NCI-H345 treated with DMSO at 0.1 percent for 48 hours (cell line): ENCODE results near the gene MGAT1.

ENCODE experiments used
- DNase-seq: peaks from one replicate; lab custom pipeline; 2025; ENCODE audit not compliant: unreplicated experiment; lab: John Stamatoyannopoulos, UW

The MGAT1 gene

DNA sequence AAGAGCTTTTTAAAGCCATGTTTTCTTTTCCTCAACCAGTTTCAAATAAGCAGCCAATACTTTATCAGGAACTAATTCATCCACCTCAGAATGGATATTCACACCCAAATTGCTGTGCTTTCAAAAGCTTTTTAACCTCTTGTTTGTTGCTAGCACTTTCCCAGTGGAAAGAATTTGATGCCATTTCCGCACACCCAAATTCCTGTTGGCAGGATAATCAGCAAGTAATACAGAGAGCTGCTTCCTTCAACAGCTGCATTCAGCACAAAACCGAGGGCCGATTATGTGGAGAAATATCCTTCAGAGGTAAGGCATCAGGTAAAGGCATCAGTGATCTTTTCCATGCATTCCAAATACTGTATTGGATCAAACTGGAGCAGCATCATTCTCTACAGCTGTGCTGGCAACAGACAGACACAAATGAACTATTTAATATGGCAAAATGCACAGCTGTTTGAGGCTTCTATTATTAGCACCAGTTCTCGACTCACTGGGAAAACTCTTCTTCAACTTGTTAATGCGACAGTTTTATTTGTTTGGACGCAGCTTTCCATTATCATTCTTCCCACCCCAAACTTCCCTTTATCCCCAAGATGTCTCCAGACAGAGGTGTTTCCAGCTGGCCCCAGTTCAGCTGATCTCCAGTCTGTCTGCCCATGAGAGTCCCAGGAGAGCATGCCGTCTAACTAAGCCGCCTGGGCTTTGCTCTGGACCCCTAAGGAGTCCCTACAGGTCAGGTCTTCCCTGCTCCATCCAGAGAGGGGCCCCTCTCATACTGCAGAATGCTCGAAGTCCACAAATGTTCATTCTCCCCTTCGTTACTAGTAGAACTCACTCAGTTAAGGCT is 22.2 kb upstream of the MGAT1 start:
- no peak for DNase-seq

DNA sequence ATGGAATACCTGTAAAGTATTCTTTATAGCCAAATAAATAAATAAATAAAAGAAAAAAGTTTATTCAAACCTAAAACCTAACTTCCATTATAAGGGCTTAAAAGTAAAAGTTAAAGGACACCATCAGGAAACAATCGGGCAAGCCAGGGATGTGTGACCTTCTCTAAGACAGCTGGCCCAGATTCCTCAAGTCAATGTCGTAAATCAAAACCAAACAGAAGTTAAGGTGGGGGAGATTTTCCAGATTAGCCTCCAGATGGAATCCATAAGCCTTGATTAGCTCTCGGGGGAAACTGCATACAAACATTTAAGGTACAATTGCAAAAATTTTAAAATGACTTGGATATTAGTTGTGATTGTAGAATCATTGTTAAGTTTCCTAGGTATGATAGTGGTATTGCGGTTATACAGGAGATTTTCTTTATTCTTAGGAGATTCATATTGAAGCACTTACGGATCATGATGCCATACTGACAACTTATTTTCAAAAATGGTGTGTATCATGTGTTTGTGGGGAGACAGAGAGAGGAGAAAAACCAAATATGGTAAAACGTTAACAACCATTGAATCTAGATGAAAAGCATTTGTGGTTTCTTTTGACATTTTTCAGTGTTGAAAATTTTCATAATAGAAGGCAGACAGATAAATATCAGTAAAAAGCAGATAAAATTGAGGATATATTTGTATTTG is 21.5 kb upstream of the MGAT1 start:
- no peak for DNase-seq

- no peak for DNase-seq
Measured at GRCh38 chr5:180823346-180823745, 20.7 kb upstream of the MGAT1 start.

GRCh38 chr5:180821538-180821937 is 18.9 kb upstream of the MGAT1 start:
- no peak for DNase-seq

GRCh38 chr5:180820788-180821321 is 18.2 kb upstream of the MGAT1 start:
- no peak for DNase-seq

DNA sequence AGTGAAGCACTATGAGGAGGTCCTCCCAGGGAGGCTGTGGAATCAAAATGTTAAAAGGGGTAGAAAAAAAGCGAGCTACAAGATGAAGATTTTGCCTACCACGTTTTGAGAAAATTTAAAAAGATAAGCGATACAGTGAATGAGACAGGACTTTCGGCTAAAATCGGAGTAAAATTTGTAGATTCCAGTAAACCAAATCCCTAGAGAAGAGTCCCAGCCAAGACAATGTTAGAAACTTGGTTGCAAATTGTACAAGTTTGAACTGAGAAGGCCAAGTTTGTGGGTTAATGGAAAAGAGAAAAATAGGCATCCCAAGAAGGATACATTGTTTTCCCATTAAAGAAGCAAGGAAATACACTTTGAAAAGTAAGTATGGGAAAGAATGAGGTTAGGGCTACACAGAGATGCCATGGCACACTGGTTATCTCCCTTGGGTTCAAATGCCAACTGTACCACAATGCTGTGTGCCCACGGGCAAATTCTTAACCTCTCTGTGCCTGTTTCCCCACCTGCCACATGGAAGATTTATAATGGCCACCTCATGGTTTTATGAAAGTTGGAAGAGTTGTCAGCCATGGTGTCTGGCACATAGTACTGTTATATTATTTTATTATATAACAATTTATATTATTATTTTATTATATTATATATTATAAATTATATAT is 16.2 kb upstream of the MGAT1 start:
- DNase-seq: no peak

GRCh38 chr5:180817893-180818674 is 15.5 kb upstream of the MGAT1 start:
- DNase-seq: no peak

DNA sequence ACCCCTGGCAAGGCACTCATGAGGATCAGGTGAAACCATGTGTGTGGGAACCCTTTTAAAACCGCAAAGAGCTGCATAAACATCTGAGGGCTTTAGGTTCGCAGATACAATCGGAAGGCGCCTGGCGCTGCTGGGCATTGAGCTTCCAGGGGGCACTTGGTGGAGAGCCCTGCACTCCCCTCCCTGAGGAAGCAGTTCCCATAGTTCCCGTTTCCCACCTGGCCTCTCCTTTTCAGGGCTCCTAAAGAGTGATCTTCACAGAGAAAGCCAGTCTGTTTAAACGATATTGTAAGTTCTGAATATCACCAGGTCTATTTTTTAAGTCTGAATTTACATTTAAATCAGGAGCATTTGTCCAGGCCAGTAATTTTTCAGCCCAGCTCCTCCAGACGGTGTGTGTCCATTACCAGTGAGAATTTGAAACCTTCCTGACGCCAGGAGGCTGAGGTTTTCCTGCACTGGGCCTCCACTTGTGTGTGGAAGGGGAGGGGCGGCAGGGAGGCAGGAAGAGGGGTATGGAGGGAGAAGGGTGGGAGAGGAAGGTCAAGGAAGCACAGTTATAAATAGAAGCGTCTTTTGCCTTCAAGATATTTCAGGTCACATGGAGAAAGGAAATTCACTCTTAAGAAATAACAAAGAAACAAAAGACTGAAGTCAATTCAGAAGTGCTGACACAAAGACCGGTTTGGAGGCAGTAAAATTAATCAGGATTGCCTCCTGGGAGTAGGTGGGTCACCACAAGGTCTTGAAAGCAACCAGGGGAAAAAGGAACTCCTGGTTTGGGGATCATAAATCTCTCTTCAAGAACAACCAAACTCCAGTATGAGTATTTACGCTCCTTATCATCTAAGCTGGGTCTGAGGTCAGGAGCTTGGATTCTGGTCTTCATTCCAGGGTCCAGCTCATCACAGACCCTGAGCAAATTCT is 14.3 kb upstream of the MGAT1 start:
- DNase-seq: no peak

DNA sequence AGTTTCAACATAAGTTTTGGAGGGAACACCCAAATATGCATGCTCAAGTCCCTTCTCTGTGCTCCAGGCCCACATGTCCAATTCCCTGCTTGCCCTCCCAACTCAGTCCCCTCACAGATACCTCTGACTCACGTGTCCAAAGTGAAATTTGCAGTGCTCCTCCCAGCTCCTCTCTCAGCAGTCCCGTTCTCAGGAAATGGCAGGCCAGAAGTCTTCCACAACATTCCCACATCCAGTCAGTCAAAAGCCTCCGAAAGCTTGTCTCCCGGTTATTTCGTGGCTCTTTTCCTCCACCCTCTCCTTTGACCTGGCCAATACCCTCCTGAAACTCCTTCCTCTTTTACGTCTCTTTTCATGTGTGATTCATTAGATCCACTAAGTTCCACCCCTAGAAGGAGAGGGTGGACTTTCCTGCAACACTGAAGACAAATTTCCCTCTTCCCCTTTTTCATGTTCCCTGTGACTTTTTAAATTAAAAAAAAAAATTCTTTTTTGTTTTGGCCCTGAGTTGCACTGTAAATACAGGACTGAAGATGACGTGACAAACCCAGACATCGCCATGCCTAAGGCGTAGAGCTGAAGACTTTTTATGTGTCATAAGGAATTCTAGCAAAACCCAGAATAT is 12.8 kb upstream of the MGAT1 start:
- DNase-seq: no peak

GRCh38 chr5:180813420-180813819 is 10.8 kb upstream of the MGAT1 start:
- DNase-seq: no peak

DNA sequence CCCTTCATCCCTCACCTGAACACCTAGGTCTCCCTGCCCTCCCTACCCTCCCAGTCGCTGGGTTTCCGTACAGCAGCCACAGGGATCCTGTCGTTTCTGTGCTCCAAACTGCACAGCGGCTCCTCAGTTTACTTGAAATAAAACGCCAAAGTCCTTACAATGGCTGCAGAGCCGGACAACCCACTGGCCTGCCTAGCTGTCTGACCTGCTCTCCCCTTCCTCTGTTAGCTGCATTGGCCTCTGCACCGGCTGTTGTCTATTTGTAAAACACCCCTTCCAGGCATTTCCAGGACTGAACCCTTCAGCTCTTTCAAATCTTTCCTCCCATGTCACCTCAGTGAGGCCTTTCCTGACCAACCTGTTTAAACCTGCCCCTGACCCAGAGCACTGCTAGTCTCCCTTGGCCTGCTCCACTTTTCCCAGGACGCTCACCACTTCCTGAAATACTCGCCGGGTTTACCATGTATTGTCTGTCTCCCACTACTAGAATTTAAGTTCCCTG is 9.1 kb upstream of the MGAT1 start:
- DNase-seq: no peak

DNA sequence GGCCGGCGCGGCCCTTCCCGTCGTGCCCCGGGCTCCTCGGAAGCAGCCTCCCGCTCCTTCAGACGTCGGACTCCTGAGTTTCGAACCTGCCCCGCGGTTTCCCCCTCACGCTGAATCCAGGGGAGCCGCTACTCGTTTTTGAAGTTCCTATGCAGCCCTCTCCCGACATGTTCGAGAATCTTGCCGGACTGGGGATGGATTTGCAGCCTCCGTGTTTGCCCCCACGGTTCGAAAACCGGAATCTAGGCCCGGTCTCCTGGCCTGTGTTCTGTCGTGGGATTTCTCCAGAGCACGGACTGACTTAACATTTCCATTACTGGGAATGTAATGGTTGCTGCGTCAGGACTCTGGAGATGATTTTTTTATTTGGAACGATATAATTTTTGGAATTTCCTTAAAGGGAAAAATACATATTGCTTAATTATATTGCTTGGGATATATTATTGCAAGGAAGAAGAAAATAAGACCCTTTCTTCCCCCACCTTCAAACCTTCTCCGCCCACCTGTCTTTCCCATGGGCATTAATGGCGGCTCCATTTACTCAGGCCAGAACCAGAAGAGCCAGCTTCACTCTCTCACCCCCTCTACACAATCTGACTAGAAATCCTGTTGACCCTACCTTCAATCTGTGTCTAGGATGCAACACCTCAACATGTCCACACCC is 8.5 kb upstream of the MGAT1 start:
- no peak for DNase-seq

- DNase-seq: peak; percentile 91
Measured at GRCh38 chr5:180810210-180810958, 7.8 kb upstream of the MGAT1 start.

DNA sequence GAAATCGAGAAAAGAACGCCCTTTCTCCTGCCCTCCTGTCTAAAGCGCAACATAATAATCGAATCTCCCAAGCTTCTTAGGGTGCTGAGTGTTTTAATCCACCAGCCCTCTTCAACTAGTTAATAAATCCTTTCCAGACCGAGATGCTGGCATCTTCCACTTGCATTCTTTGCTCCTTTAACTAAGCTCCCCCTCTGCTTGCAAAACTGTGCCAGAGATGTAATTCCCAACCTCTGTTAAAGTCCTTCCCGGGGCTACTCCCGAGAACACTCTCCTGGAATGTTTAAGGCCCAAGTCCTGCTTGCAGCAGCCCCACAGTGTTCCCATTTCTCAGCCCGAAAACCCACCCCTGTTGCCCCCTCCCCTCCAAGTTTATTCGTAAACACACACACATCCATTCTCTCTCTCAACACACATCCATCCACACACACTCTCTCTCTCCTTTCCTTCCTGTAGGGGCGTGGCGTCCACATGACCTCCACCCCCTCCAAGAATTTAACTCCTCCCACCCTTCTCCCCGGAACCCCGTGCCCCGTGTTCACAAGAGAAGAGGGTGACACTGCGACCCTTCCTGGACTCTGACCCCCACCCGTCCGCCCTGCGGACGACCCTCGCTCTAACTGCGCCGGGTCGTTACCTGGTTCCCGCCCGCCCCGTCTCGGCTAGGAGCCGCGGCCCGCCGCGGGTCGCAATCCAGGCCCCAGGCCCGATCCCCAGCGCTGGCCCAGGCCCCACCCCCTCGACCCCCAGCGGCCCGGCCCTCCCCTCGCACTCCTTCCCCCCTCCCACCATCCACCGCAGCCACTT is 7.0 kb upstream of the MGAT1 start:
- DNase-seq: peak; percentile 78

DNA sequence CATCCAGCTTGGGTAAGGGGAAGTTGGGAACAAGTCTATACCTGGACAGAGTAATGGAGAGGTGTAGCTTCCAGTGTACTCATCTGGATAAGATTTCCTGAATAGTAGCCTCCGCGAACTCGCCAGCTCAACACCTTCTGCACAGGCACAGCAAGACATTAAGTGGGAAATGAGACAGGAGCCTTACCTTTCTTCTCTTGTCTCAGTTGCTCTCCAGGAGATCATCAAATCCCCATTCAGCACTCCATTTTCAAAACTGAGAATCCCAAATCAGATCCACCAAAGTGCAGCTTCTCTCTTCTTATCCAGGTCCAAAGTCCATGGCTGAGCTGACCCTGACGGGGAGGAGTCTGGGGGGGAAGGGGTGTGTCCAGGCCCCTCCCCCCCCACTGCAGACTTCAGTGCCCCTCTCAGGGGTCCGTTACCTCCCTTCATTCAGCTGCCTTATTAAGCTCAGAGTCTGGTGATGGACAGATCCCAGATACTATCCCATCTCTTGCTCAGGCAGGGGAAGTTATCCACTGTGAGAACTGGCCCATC is 5.9 kb upstream of the MGAT1 start:
- no peak for DNase-seq

DNA sequence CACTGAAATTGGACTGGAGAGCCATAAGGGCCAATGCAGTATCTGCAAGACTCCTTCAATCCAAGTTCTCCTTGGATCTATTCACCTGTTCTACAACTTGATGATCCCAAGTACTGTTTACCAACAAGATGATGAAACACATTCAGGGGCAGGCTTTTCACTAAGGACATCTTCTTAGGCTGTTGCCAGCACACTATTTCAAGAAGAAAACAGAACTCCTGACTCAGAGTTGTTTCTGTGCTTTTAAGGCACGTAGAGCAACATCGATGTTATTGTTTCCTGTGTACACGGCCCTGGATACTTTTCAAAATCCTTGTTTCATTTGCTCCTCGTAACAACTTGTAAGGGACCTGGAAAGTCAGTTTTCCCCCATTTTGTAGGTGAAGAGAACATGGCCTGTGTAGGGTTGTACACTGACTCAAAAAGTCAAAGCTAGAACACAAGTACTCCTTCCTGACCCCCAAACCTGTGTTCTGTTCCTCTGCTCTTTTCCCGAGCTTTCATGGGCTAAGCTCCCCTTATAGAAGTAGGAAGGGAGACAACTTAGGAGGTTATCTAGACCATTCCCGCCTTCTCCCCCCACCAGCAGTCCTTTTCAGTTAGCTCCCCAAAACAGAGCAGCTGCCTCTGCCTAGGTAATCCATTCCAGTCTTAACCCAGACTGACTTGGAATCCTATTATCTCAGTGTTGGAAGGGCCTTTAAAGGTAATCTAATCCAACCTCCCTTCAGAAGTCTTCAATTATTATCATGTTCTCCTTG is 5.2 kb upstream of the MGAT1 start:
- DNase-seq: no peak
